Omental fat pad (tissue), 4 donors: ENCODE measurements around the gene ATP11A. TPM values are rescaled to one million over a fixed set of nuclear protein-coding genes. Genes with fewer than 3 reads are reported as not detected.

ENCODE experiments used
- ATAC-seq: fragments of 150-250 bp; one replicate; pipeline ENCODE4 v1.9.1; 2016; ENCODE audit warnings: mild to moderate bottlenecking, moderate library complexity; ENCODE audit not compliant: low FRiP score
- DNase-seq: peaks from one replicate; pipeline ENCODE4 v3.0.0-alpha.2; 2019; ENCODE audit warnings: low spot score
- CTCF ChIP-seq, 3 donors: fragments of 450-650 bp; IDR thresholded peaks; one replicate each; pipeline ENCODE4 v1.5.1; 2016 to 2017; ENCODE audit warnings: antibody characterized with exemption in 3 of 3, mild to moderate bottlenecking in 3 of 3, moderate library complexity in 2 of 3
- total RNA-seq, 4 donors: library from RNA; depleted of rRNA; stranded (reverse); fragments of >200 nt; gene quantifications; one replicate each; pipeline ENCODE4 v1.1.0, GENCODE V29; 2016

Gene ATP11A
- total RNA-seq, 4 donors from 2014 or later = 32.8 to 61.4 (median 45.7) TPM

DNA sequence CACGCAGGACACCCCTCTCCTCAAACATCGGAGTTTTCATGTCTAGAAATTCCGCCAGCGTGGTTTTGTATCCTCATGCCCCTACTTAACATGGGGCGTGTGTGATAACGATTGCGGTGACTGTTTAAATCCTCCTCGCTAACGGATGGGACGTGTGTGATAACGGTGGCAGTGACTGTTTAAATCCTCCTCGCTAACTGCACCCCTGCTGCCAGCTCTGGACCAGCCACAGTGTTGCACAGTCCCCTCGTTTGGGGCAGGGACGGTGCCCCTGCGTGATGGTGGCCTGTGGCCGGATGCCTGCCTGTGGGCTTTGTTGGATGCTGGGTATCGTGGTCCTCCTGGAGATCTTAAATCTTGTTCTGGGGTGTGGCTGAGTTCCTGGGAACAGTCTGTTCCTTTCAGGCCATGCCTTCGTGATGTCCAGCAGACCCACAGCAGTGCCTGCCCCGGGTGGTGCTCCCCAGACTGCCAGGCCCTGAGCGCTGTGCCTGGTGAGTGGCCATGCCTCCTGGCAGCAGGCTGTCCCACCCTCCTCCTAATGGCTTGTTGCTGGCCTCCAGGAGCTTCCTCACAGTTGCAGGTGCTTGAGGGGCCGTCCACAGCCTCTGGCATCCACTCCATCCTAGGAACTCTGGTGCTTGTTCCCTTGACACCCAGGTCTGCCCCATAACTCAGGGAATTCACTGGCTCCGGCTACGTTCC is 156.7 kb downstream of the ATP11A start:
- ATAC-seq = no peak
- no peak for TF ChIP-seq CTCF (IDR thresholded peaks at IDR 0.05)
- DNase-seq = no peak

DNA sequence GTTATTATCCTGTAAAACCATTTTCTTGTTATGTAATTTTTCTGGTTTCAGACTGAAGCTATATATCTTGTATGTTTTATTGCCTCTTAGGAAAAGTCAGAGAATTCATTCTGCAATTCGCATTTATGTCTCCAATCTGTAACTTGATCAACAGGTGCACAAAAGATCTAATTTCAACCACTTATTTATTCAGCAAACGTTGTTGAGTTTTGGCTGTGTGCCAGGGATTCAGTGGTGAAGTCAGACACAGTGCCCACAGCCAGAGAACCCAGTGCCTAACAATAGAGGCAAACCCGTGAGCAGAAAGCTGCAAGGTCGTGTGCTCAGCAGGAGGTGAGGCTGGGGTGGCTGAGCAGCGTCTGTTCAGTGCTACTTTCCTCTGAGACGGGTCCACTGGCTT is 159.7 kb downstream of the ATP11A start:
- no peak for ATAC-seq

DNA sequence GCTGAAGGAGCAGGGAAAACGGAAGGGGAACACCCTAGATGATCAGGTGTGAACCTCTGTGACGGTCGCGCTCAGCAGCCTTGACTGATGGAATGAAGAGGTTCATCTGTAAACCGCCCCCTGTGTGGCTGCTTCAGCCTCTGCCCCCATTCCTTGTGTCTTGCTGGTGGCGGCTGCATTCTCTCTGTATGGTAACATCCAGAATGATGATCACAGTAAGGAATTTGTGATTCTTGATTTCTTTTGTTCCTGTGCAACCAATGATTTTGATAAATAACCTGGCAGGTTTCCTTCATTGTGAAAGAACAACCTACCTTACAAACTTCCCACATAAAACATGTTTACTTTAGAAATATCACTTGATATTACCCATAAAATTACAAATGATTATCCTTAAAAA is 160.4 kb downstream of the ATP11A start:
- no peak for ATAC-seq
- no peak for TF ChIP-seq CTCF (IDR thresholded peaks at IDR 0.05)
- DNase-seq = no peak

More for the DNA sequence above, 159.7 kb downstream of the ATP11A start:
- no peak for TF ChIP-seq CTCF (IDR thresholded peaks at IDR 0.05)
- no peak for DNase-seq

- DNase-seq = no peak
- no peak for ATAC-seq
- TF ChIP-seq CTCF (IDR thresholded peaks at IDR 0.05) = no peak
Observed at GRCh38 chr13:112851107-112852038, 161.5 kb downstream of the ATP11A start.

DNA sequence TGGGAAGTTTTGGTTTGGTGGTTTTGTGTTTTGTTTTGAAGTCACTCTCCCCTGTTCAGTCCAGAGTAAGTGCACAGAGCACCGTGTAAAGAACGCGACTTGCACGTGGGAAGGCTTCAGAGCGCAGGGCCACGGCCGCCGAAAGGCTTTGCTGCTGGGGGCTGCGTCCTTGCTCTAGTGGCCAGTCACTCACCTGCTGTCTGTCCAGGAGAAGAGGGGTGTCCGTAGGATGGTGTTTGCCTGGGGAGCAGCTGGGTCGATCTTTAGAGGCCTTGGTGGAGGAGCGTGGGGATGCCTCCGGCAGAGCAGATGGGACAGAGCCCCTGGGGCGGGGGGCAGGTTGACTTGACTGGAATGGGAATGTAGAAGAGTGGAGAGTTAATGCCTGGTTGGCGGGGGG is 162.6 kb downstream of the ATP11A start:
- DNase-seq (no peak), ATAC-seq (no peak)
- TF ChIP-seq CTCF (IDR thresholded peaks at IDR 0.05) = no peak

GRCh38 chr13:112852808-112853207 is 163.0 kb downstream of the ATP11A start:
- DNase-seq (no peak), ATAC-seq (no peak)
- no peak for TF ChIP-seq CTCF (IDR thresholded peaks at IDR 0.05)
